CD4-positive, alpha-beta T cell treated with Interleukin-4 for 4 hours (primary cell): ENCODE measurements around the gene HIC1.

Source experiments
- DNase-seq: peaks from one replicate; pipeline ENCODE4 v3.0.0-alpha.2; 2020

Gene HIC1

DNA sequence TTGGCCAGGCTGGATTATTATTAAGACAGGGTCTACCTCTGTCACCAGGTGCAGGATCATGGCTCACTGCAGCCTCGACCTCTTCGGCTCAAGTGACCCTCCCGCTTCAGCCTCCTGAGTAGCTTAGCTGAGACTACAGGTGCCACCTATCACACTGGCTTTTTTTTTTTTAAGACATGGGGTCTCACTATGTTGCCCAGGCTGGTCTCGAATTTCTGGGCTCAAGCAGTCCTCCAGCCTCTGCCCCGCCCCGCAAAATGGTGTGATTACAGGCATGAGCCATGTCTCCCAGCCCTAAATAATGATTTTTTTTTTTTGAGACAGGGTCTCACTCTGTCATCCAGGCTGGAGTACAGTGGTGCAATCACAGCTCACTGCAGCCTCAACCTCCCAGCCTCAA, 7.3 kb upstream of the HIC1 start:
- DNase-seq: no peak

DNA sequence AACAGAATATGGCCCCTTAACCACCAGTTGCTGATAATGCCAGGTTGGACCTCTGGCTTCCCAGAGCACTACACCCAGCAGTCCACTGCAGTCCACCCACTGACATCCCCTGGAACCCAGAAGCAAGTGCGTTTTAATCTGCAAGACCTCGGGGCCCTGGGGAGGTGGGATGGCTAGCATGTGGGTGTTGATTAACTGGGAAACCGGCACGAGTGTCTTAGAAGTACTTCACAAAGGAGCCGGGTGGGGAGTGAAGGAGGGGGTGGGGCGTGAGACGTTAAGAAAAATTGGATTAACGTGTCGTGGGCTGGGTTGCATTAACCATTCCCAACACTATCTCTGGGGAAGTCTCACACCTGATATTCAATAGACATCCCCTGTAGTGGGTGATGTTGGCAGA, 6.1 kb upstream of the HIC1 start:
- DNase-seq: no peak

DNA sequence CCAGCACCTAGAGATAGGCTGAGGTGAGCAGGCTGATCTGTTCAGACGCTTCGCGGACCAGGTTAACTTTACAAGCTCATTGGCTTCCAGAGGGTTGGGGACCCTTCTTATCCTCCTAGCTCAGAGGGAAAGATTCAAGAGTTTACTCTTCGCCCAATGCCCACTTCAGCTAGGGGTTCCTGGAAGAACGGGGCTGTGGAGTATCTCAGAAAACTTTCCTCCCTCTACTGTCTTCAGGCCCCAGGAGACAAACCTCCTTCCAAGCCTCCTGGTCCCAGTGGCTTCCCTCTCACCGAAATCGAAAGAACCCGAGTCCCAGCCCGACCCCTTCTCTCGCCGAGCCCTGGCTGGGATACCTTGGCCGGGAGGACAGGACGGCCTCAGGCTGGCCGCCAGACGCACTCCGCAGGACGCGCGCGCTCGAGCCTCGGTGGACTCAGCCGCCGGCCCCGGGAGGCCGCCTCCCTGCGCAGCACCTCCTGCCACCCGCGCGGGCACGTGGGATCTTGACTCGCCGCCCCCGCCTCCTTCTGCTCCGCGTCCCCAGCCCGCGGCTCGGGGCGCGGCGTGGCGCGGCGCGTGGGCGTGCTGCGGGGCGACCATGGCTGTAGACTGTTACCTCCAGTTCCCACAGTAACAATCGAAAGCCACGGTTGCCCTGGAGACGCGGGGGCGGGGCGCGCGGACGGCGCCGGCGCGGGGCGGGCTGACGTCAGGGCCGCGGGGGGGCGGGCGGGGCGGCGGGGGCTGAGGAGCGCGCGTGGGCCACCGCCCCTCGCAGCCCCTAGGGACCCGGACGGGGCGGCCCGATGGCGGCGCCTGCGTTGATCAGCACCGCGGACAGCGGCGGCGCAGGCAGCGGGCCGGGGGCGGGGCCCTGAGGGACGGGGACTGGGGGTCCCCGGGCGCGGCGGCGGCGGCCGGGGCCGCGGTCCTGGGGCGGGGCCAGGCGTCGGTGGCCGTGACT, 5.3 kb upstream of the HIC1 start:
- peak; percentile 93 for DNase-seq

DNA sequence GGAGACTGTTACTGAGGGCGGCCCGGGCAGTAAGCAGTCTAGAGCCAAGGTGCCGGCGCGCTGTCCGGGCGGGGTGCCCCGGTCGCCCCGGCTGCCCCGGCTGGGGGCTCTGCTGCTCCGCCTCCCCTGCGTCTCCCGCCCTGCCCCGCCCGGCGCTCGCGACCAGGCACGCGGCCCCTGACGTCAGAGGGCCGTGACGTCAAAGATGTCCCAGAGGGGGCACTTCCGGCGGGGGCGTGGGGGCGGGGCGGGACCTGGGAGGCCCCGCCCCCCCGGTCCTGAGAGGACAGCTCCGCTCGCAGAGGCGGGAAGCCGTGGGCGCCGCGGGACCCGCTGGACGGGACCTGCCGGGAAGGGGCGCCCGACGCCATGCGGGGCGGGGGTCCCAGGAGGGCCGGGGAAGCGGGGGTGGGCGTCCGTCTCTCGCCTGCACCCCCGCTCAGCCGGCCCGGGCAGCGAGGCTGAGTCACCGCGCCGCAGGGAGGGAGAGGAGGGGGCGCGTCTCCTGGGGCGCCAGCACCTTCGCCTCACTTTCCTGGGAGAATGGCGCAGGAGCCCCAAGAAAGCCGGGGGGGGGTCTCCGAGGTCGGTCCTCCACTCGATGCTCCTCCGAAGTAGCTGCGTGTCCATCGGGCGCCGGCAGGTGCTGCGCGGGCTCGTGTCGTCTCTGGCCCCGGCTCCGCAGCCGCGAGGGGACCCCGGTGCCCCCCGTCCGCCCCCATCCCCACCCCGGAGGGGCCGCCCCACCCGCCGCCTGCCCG, 4.4 kb upstream of the HIC1 start:
- DNase-seq: peak; percentile 66

DNA sequence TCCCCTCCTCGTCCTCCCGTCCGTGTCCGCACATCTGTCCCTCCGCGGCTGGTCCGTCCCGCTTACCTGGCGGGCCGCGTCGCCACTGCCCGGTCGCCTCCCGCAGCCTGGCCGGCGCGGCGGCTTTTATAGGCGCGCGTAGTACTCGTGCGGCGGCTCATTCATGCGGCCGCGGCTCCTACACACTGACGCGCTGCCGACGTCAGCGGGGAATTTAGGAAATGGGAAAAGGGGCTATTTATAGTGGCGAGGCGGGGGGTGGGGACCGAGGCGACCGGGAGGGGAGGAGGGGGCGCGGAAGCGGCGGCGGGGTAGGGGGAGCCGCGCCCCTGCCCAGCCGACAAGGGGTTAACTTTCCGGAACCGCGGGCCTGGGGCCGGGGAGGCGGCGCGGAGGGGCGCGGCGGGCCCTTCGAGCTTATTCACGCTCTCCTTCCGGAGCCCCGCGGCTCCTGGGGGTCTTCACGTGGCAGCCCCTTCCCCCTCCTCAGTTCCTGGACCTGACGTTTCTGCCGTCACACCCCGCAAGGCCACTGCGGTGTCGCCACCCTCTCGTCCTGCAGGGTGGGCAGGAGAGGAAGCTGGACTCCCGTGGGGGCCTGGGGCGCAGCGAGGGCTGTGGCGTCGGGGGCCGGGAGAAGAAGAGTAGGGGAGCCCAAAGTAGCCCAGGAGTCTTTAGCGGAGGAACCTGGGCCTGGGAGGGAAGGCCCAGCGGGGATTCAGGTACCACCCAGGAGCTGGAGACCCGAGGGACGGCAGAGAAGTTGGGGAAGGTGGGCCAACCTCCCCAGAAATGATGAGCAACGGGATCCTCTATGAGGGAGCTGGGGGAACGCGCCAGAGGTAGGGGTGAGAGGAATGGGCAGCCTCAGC, 3.6 kb upstream of the HIC1 start:
- DNase-seq: no peak

DNA sequence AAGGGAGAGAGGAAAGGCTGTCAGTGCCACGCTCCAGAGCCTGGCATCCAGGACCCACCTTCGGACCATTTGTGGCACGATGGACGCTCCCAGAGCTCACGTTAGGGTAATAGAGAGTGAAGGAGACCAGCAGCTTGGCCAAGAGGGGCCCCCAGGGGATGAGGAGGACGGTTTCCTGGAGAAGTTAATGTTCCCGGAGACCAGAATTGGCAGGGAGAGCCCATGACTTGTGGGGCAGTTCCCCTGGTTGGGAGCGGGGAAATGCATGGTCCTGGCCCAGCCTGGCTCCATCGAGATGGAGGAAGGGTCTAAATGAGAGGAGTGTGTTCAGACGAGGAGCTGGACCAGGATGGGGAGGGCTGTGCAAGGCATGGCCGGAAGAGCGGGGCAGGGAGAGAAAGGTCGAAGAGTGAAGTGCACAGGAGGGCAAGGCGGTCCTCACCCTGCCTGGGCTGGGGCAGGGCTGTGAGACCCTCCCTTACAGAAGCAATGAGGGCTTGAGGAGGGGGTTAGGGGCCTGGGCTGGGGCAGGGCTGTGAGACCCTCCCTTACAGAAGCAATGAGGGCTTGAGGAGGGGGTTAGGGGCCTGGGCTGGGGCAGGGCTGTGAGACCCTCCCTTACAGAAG, 2.9 kb upstream of the HIC1 start:
- no peak for DNase-seq

DNA sequence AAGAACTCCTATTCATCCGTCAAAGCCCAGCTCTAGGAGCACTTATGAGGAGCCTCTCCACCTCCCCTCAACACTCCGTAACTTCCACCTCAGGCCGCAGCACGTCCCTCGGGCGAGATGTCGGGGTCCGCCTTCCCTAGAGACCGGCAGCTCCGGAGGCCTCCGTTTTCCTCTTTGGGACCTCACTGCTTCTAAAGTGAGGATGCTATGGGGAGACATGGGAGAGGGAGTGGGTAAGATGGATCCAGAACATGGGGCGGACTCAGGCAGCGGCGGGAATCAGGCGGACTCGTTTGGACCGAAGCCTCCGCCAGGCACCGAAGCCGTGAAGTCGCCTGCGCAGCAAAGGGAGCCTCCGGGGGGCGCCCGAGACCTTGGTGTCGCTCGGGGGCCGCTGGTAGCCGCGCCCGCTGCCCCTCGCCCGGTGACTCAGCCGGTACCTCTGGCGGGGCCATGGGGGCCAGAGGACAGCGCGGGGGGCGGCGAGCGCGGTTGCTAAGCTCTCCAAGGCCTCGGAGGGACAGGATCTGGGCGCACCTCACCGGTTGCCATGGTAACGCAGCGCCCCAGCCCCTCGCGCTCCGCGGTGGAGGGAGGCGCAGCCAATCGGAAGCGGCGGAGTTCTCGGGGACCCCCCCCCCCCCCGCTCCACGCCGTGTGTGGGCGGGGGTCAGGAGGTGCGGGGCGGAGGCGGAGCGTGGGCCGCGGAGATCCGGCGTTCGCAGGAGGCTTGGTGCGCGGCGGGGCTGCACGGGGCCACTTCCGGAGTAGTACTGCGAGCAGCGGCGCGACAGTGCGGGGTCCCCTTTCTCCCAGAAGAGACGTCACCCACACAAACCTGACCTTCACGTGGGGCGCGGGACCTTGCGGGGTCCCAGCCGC, 1.3 kb upstream of the HIC1 start:
- DNase-seq: peak; percentile 79

DNA sequence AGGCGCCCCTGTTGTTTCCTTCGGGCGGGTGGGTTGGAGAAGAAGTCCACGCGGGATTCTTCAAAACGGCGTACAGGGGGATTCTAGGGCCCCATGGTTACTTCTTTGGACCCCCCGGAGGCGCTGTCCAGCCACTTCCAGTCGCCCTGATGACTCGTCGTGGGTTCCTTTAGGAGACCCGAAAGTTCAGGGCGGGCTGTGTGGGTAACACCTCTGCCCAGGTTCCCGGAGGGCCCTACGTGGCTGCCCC, 716 bp upstream of the HIC1 start:
- no peak for DNase-seq

DNA sequence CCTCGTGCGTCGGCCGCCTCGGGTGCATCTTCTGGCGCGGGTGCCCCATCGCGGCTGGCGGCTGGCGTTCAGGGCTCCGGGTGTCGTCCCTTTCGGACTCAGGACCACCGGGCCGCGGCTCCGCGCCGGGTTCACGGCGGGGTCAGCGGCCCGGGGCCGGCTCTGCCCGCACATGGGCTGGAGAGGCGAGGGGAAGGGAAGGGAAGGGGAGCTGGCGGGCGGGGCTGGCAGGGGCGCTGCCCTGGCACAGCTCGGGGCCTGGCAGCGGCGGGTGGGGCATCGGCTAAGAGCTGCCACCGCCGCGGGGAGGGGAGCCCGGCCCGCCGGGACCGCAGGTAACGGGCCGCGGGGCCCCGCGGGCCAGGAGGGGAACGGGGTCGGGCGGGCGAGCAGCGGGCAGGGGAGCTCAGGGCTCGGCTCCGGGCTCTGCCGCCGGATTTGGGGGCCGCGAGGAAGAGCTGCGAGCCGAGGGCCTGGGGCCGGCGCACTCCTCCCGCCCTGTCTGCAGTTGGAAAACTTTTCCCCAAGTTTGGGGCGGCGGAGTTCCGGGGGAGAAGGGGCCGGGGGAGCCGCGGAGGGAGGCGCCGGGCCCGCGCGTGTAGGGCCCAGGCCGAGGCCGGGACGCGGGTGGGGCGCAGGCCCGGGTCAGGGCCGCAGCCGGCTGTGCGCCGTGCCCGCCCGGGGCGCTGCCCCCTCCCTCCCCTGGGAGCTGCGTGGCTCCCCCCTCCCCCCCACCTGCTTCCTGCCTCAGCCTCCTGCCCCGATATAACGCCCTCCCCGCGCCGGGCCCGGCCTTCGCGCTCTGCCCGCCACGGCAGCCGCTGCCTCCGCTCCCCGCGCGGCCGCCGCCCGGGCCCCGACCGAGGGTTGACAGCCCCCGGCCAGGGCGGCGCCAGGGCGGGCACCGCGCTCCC, 646 bp downstream of the HIC1 start:
- no peak for DNase-seq

DNA sequence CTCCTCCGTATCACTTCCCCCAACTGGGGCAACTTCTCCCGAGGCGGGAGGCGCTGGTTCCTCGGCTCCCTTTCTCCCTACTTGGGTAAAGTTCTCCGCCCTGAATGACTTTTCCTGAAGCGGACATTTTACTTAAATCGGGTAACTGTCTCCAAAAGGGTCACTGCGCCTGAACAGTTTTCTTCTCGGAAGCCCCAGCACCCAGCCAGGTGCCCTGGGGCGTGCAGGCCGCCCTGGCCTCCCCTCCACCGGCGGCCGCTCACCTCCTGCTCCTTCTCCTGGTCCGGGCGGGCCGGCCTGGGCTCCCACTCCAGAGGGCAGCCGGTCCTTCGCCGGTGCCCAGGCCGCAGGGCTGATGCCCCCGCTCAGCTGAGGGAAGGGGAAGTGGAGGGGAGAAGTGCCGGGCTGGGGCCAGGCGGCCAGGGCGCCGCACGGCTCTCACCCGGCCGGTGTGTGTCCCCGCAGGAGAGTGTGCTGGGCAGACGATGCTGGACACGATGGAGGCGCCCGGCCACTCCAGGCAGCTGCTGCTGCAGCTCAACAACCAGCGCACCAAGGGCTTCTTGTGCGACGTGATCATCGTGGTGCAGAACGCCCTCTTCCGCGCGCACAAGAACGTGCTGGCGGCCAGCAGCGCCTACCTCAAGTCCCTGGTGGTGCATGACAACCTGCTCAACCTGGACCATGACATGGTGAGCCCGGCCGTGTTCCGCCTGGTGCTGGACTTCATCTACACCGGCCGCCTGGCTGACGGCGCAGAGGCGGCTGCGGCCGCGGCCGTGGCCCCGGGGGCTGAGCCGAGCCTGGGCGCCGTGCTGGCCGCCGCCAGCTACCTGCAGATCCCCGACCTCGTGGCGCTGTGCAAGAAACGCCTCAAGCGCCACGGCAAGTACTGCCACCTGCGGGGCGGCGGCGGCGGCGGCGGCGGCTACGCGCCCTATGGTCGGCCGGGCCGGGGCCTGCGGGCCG, 1.6 kb downstream of the HIC1 start:
- DNase-seq: peak; percentile 51

DNA sequence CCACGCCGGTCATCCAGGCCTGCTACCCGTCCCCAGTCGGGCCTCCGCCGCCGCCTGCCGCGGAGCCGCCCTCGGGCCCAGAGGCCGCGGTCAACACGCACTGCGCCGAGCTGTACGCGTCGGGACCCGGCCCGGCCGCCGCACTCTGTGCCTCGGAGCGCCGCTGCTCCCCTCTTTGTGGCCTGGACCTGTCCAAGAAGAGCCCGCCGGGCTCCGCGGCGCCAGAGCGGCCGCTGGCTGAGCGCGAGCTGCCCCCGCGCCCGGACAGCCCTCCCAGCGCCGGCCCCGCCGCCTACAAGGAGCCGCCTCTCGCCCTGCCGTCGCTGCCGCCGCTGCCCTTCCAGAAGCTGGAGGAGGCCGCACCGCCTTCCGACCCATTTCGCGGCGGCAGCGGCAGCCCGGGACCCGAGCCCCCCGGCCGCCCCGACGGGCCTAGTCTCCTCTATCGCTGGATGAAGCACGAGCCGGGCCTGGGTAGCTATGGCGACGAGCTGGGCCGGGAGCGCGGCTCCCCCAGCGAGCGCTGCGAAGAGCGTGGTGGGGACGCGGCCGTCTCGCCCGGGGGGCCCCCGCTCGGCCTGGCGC, 2.4 kb downstream of the HIC1 start:
- DNase-seq: no peak

DNA sequence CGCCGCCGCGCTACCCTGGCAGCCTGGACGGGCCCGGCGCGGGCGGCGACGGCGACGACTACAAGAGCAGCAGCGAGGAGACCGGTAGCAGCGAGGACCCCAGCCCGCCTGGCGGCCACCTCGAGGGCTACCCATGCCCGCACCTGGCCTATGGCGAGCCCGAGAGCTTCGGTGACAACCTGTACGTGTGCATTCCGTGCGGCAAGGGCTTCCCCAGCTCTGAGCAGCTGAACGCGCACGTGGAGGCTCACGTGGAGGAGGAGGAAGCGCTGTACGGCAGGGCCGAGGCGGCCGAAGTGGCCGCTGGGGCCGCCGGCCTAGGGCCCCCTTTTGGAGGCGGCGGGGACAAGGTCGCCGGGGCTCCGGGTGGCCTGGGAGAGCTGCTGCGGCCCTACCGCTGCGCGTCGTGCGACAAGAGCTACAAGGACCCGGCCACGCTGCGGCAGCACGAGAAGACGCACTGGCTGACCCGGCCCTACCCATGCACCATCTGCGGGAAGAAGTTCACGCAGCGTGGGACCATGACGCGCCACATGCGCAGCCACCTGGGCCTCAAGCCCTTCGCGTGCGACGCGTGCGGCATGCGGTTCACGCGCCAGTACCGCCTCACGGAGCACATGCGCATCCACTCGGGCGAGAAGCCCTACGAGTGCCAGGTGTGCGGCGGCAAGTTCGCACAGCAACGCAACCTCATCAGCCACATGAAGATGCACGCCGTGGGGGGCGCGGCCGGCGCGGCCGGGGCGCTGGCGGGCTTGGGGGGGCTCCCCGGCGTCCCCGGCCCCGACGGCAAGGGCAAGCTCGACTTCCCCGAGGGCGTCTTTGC, 3.1 kb downstream of the HIC1 start:
- DNase-seq: no peak

DNA sequence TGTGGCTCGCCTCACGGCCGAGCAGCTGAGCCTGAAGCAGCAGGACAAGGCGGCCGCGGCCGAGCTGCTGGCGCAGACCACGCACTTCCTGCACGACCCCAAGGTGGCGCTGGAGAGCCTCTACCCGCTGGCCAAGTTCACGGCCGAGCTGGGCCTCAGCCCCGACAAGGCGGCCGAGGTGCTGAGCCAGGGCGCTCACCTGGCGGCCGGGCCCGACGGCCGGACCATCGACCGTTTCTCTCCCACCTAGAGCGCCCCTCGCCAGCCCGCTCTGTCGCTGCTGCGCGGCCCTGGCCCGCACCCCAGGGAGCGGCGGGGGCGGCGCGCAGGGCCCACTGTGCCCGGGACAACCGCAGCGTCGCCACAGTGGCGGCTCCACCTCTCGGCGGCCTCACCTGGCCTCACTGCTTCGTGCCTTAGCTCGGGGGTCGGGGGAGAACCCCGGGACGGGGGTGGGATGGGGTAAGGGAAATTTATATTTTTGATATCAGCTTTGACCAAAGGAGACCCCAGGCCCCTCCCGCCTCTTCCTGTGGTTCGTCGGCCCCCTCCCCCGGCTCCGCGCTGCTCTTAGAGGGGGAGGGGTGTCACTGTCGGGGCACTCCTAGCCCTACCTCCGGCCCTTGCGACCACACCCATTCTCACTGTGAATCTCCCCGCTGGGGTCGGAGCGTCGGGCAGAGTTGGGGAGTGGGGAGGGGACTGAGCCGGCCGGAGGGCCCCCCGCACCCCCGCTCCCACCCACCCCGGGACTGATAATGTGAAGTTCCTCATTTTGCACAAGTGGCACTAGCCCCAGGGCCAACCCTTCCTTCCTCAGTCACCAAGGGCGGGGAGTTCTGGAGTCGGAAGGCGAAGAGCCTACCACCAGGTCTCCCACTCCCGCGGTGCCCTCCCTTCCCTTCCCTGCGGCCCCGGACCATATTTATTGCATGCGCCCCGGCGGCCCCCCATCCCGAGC, 4.0 kb downstream of the HIC1 start:
- DNase-seq: peak; percentile 34

DNA sequence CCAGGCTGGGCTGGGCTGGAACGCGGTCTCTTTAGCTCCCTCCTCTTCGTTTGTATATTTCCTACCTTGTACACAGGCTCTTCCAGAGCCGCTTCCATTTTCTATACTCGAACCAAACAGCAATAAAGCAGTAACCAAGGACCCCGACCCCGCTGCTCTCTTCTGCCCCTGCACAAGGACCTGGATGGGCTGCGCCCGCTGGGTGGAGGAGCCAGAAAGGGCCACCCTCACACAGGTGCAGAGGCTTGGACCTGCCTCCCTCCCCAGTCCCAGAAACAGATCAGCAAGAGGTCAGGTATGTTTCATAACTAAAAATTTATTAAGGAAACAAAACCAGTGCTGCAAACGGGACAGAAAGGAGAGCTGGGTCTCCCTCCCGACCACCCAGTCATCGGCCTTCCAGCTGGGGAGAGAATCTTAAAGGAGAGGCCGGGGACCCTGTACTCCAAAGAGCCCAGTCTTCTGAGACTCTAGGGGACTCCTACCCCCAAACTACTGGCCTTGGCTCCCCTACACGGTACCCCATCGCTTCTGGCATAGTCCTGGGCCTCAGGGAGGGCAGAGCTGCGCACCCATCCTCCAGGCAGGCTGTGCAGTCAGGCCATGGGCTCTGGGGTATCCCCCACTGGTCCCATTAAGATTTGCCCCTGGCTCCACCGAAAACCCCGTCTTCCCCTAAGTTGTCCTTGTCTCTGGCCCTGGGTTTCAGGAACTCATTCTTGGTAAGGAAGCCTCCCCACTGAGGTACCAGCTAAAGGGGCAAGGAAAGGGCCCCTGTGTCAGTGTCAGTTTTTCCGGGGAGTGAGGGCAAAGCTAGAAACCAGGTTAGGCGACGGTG, 4.9 kb downstream of the HIC1 start:
- DNase-seq: no peak

DNA sequence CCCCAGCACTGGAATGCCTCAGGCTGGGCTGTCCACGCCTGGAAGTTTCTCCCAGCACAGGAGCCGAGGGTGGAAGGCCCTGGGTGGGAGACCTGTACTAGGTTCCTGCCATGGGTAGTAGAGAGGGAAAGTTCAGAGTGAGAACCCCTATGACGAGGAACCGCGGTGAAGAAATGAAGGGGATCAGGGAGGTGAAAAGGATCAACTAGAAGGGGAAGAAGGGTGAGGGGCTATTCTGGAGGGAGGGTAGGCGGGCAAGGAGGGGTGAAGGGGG, 5.4 kb downstream of the HIC1 start:
- DNase-seq: no peak
